HG03095 (cell line): ENCODE results near the gene SH3PXD2B.
A peak's percentile ranks its signal among the peaks of the same experiment; 100 is the strongest.
"Not testable (repeated sequence)": the region's sequence is repeated elsewhere in the genome, so short reads cannot be mapped to it uniquely, and the experiment has no call there.

Experiments
- ATAC-seq: cut with Tn5 transposase; IDR thresholded peaks from one replicate; pipeline ENCODE4 v1.9.1; 2021; ENCODE audit warnings: moderate library complexity; ENCODE audit not compliant: unreplicated experiment

The SH3PXD2B gene

DNA sequence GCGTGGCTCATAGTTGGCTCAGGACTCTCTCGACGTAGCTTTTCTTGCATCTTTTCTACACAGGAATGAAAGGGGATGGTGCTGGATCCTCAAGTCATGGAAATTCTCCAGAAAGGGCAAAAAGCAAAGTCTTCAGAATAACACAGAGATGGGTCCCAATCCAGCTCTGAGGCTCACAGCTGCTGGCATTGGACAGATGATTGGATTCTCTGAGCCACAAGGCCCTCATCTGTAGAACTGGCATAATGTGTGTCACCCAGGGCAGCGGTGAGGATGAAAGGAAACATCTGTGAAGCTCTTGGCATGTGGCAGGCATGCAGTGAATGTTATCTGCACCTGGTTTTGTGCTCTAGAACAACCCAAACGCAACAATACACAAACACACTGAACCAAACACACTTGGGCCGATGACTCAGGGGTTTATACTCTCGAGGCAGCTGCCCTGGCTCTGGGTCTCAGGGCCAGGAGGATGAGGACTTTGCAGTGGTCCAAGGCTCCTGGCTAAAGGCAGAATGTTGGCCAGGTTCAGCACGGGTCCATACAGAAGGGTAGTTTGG, 106.8 kb downstream of the SH3PXD2B start:
- ATAC-seq, result no peak

- no peak for ATAC-seq
These were observed 108.4 kb downstream of the SH3PXD2B start for GRCh38 chr5:172345881-172346280.

GRCh38 chr5:172344855-172345409, 109.4 kb downstream of the SH3PXD2B start:
- ATAC-seq, result no peak

GRCh38 chr5:172343741-172344140, 110.6 kb downstream of the SH3PXD2B start:
- ATAC-seq, result no peak

DNA sequence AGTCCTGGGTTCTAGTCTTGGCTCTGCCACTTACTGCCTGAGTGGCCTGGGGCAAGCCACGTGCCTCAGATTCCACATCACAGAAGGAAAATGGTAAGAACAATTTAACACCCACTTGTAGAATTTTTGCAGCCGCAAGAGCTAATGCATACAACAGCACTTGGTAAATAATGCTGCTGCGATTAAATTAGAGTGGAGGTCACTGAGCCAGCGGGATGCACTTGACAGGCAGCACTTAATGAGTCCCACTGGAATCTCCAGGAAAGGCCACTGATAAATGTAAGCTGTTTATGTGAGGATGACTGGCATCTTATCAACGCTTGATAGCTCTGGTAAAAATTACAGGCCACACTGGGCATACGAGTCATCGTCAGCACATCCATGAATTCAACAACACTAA, 111.4 kb downstream of the SH3PXD2B start:
- ATAC-seq, result no peak

DNA sequence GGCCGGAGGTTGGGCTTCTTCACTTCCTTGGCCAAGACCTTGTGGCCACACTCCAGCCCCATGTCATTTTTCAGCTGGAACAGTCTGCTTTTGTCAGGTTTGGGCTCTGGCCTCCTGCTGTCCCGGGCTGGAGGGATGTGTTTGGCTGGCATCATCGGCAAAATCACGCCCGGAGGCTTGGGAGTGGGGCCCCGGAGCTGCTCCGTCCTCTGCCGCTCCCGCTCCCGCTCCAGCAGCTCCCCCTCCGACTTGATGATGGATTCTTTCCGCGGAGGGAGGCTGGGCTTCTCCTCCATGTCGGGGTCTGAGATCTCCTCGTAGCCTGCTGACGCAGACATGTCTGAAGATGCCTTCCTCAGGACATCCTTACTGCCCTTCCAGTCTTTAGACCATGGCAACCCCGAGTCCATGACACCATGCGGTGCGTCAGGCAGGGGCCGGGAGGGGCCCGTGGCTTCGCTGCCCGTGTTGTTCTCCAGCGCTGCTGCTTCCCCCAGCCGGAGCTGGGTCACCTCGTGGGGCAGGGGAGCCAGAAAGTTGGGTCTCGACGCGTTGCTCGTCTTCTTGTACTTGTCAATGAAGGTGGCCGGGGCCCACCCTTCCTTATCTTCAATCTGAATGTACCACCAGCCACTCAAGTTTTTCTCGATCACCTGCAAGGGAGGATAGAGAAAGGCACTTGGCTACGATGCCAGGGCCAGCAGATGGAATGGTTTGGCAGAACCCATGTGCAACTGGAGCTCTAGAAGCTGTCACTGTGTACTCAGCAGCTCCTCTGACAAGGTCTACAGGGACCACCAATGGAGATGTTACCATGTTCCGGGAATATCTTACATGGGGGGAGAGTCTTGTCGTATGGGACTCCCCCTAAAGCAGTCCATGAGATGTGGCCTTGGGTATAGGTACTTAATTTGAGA, 114.8 kb downstream of the SH3PXD2B start:
- ATAC-seq, result no peak

- no peak for ATAC-seq
These were observed 117.5 kb downstream of the SH3PXD2B start for GRCh38 chr5:172336676-172337285.

DNA sequence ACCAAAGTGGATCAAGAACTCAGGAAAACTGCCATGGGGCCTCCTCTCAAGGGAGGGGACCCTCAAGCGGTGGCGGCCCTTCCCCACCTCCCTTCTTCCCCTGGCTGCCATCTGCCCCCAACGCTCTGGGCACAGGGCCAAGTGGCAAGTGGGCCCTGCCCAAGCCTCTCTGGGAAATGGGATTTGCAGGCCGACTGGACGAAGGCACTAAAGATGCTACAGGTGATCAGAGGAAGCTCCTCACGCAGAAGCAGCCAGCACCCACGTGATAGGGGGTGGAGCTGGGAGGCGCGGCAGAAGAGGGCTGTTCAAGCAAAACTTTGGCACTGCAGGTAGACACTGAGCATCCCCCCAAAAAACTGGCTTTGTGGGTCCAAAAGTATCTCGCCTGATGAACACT, 118.1 kb downstream of the SH3PXD2B start:
- no peak for ATAC-seq

GRCh38 chr5:172335721-172336120, 118.6 kb downstream of the SH3PXD2B start:
- ATAC-seq, result no peak

DNA sequence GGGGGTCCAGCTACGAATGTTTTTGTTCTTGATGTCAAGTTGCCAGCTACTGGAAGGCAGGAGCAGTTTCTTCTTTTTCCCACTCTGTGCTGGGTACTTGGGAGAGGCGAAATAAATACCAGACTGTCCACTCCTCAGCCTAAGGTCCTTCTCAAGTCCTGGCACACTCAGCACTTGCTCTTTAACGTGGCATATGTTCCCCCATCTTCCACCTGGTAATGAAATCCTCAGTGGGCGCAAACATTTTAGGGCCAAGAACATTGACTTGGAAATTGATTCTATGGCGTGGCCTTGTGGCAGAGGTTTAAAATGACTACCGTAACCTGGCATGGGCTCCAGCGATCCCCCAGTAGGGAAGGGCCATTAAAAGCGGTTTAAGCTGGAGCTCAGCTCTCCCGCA, 119.7 kb downstream of the SH3PXD2B start:
- no peak for ATAC-seq

DNA sequence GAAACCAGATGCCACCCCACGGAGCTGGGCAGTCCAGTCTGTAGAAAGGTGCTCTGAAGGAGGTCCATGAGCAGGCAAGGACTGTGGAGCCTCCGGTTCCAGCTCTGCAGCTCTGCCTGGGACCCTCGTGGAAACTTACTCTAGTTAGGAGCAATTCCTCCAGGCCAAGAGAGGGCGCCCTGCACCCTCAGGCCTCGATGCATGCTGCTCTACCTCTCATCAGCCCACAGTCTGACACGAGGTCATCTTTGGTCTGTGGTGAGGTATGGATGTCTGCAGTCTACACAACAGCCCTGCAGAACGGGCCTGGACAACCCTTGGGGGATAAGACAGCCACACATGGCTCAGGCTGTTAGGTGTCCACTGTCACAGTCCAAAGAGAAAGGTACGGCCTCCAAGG, 120.1 kb downstream of the SH3PXD2B start:
- no peak for ATAC-seq

DNA sequence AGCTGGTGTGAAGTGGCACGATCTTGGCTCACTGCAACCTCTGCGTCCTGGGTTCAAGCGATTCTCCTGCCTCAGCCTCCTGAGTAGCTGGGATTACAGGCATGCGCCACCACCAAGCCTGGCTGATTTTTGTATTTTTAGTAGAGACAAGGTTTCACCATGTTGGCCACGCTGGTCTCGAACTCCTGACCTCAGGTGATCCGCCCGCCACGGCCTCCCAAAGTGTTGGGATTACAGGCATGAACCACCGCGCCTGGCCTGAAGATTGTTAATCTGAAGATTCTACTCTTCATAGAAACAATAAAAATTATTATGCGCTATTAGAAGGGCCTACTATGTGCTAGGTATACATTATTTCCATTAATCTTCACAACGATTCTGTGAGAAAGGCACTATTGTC, 127.4 kb downstream of the SH3PXD2B start:
- ATAC-seq, result not testable (repeated sequence)

DNA sequence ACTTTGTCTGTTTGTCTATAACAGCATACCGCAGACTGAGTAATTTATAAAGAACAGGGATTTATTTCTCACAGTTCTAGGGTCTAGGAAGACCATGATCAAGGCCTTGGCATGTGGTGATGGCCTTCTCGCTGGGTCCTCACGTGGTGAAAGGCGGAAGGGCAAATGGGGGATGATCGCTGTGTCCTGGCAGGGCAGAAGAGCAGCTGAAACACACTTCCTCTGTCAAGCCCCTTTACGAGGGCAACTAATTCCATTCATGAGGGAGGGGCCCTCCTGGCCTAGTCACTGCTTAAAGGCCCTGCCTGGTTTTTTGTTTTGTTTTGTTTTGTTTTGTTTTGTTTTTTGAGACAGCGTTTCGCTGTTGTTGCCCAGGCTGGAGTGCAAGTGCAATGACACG, 128.9 kb downstream of the SH3PXD2B start:
- ATAC-seq, result no peak

- peak; percentile 69 for ATAC-seq
These were observed 132.0 kb downstream of the SH3PXD2B start for GRCh38 chr5:172322028-172322965.

GRCh38 chr5:172321593-172321992, 132.7 kb downstream of the SH3PXD2B start:
- ATAC-seq, result no peak

GRCh38 chr5:172319708-172320441, 134.4 kb downstream of the SH3PXD2B start:
- no peak for ATAC-seq

GRCh38 chr5:172315587-172316493, 138.5 kb downstream of the SH3PXD2B start:
- peak; percentile 51 for ATAC-seq

- ATAC-seq, result no peak
These were observed 140.4 kb downstream of the SH3PXD2B start for GRCh38 chr5:172313915-172314314.

- no peak for ATAC-seq
These were observed 142.0 kb downstream of the SH3PXD2B start for GRCh38 chr5:172312286-172312685.
